OCI-LY1 (cell line): ENCODE data around the gene CD101.

ENCODE experiments used
- EZH2 ChIP-seq: fragments of 200-600 bp; sonication (generic), shearing (Covaris generic); IDR thresholded peaks from 2 replicates; pipeline ENCODE4 v1.8.0; 2017; ENCODE audit warnings: borderline replicate concordance, mixed run types, mild to moderate bottlenecking, antibody characterized with exemption, low read length, moderate library complexity, mixed read lengths
- TF ChIP-seq, protein P1 (sequence below): fragments of 200-600 bp; sonication (generic), shearing (Covaris generic); IDR thresholded peaks from 2 replicates; pipeline ENCODE4 v1.5.1; 2017; ENCODE audit warnings: mild to moderate bottlenecking, antibody characterized with exemption, low read length, moderate library complexity, mixed read lengths

DNA sequence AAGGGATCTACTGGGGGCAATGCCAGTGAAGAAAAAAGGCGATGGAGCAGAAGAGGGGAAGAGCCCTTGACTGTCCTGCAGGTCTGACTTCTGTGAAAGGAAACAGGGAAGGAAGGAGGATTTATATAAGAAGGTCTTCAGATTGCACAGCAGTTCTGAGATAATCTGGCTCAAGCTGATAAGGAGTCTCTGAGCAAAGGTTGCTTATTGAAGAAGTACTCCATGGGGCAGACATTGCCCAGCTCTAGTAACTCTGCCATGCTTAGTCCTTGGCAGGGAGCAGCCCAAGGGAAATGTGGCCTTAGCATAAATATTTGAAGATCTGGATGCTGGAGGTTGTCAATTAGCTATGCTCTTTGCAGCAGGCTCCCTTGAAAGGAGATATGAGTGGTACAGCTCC is 42.7 kb downstream of the CD101 start:
- TF ChIP-seq EZH2: no peak
- TF ChIP-seq, protein P1, sequence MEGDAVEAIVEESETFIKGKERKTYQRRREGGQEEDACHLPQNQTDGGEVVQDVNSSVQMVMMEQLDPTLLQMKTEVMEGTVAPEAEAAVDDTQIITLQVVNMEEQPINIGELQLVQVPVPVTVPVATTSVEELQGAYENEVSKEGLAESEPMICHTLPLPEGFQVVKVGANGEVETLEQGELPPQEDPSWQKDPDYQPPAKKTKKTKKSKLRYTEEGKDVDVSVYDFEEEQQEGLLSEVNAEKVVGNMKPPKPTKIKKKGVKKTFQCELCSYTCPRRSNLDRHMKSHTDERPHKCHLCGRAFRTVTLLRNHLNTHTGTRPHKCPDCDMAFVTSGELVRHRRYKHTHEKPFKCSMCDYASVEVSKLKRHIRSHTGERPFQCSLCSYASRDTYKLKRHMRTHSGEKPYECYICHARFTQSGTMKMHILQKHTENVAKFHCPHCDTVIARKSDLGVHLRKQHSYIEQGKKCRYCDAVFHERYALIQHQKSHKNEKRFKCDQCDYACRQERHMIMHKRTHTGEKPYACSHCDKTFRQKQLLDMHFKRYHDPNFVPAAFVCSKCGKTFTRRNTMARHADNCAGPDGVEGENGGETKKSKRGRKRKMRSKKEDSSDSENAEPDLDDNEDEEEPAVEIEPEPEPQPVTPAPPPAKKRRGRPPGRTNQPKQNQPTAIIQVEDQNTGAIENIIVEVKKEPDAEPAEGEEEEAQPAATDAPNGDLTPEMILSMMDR: no peak
